GM12891 (cell line): ENCODE data around the gene SCN4A.

ENCODE experiments used
- POLR2A ChIP-seq: IDR thresholded peaks from 2 replicates; pipeline ENCODE4 v1.6.1; 2011; ENCODE audit warnings: low read depth, low read length, control low read depth
- POLR2AphosphoS5 ChIP-seq: IDR thresholded peaks from 2 replicates; pipeline ENCODE4 v1.6.1; 2011; ENCODE audit warnings: low read depth, low read length, control low read depth
- TAF1 ChIP-seq: IDR thresholded peaks from 2 replicates; pipeline ENCODE4 v1.6.1; 2011; ENCODE audit warnings: low read depth, low read length, control low read depth

- TF ChIP-seq TAF1 (no peak), POLR2AphosphoS5 (no peak), POLR2A (no peak)
Observed at GRCh38 chr17:63956296-63956920, 16.3 kb downstream of the SCN4A start.
